NCI-H510A (cell line): ENCODE data around the gene ATCAY.
A peak's percentile ranks its signal among the peaks of the same experiment; 100 is the strongest.
"Not testable (repeated sequence)": the region's sequence is repeated elsewhere in the genome, so short reads cannot be mapped to it uniquely, and the experiment has no call there.

Source experiments
- DNase-seq: peaks from one replicate; lab custom pipeline; 2025; lab: John Stamatoyannopoulos, UW

ATCAY gene

GRCh38 chr19:3855320-3855719 lies 25.2 kb upstream of the ATCAY start:
- no peak for DNase-seq

- DNase-seq: no peak
These were observed 23.0 kb upstream of the ATCAY start for GRCh38 chr19:3857449-3858003.

GRCh38 chr19:3860499-3860898 lies 20.0 kb upstream of the ATCAY start:
- DNase-seq: no peak

GRCh38 chr19:3862826-3863500 lies 17.5 kb upstream of the ATCAY start:
- DNase-seq: no peak

GRCh38 chr19:3863648-3864047 lies 16.8 kb upstream of the ATCAY start:
- DNase-seq: no peak

- no peak for DNase-seq
These were observed 13.4 kb upstream of the ATCAY start for GRCh38 chr19:3866910-3867638.

- no peak for DNase-seq
These were observed 12.3 kb upstream of the ATCAY start for GRCh38 chr19:3867971-3868769.

GRCh38 chr19:3868770-3869456 lies 11.6 kb upstream of the ATCAY start, which contains the start of gene ZFR2:
ZFR2 (minus strand) TSS chr19:3869038; CDS start chr19:3869017, 21 bp downstream.
- peak; percentile 50 for DNase-seq

GRCh38 chr19:3873151-3873550 lies 7.3 kb upstream of the ATCAY start:
- DNase-seq: no peak

GRCh38 chr19:3874695-3875094 lies 5.8 kb upstream of the ATCAY start:
- DNase-seq: not testable (repeated sequence)

- no peak for DNase-seq
These were observed 829 bp upstream of the ATCAY start for GRCh38 chr19:3879656-3880055.

- DNase-seq: peak; percentile 42
These were observed 971 bp downstream of the ATCAY start for GRCh38 chr19:3881272-3882040.

GRCh38 chr19:3882041-3882384 lies 1.5 kb downstream of the ATCAY start:
- DNase-seq: no peak

- no peak for DNase-seq
These were observed 10.1 kb downstream of the ATCAY start for GRCh38 chr19:3890591-3890990.

- no peak for DNase-seq
These were observed 13.2 kb downstream of the ATCAY start for GRCh38 chr19:3893509-3894179.

GRCh38 chr19:3894959-3895358 lies 14.5 kb downstream of the ATCAY start:
- not testable (repeated sequence) for DNase-seq

- DNase-seq: no peak
These were observed 15.3 kb downstream of the ATCAY start for GRCh38 chr19:3895788-3896187.

- no peak for DNase-seq
These were observed 17.5 kb downstream of the ATCAY start for GRCh38 chr19:3897936-3898335.

GRCh38 chr19:3898426-3898825 lies 17.9 kb downstream of the ATCAY start:
- no peak for DNase-seq

GRCh38 chr19:3899531-3900294 lies 19.2 kb downstream of the ATCAY start:
- DNase-seq: no peak
